ENCODE data around the gene DNAAF2.

DNAAF2 gene

DNA sequence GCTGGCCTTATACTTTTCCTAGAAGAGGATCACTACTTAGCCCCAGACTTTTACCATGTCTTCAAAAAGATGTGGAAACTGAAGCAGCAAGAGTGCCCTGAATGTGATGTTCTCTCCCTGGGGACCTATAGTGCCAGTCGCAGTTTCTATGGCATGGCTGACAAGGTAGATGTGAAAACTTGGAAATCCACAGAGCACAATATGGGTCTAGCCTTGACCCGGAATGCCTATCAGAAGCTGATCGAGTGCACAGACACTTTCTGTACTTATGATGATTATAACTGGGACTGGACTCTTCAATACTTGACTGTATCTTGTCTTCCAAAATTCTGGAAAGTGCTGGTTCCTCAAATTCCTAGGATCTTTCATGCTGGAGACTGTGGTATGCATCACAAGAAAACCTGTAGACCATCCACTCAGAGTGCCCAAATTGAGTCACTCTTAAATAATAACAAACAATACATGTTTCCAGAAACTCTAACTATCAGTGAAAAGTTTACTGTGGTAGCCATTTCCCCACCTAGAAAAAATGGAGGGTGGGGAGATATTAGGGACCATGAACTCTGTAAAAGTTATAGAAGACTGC is 12.9 kb downstream of the DNAAF2 start:
- TF ChIP-seq POLR2AphosphoS5 (IDR thresholded peaks at IDR 0.05; ENCODE audit: low read depth, low read length) (no peak), TAF1 (IDR thresholded peaks at IDR 0.05; ENCODE audit: borderline replicate concordance, insufficient read depth, low read length) (no peak), FOXP2 (optimal IDR thresholded peaks at IDR 0.05; ENCODE audit: borderline replicate concordance, extremely low read depth, extremely low read length, insufficient read depth) (no peak)
- TF ChIP-seq, protein P1, sequence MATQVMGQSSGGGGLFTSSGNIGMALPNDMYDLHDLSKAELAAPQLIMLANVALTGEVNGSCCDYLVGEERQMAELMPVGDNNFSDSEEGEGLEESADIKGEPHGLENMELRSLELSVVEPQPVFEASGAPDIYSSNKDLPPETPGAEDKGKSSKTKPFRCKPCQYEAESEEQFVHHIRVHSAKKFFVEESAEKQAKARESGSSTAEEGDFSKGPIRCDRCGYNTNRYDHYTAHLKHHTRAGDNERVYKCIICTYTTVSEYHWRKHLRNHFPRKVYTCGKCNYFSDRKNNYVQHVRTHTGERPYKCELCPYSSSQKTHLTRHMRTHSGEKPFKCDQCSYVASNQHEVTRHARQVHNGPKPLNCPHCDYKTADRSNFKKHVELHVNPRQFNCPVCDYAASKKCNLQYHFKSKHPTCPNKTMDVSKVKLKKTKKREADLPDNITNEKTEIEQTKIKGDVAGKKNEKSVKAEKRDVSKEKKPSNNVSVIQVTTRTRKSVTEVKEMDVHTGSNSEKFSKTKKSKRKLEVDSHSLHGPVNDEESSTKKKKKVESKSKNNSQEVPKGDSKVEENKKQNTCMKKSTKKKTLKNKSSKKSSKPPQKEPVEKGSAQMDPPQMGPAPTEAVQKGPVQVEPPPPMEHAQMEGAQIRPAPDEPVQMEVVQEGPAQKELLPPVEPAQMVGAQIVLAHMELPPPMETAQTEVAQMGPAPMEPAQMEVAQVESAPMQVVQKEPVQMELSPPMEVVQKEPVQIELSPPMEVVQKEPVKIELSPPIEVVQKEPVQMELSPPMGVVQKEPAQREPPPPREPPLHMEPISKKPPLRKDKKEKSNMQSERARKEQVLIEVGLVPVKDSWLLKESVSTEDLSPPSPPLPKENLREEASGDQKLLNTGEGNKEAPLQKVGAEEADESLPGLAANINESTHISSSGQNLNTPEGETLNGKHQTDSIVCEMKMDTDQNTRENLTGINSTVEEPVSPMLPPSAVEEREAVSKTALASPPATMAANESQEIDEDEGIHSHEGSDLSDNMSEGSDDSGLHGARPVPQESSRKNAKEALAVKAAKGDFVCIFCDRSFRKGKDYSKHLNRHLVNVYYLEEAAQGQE (IDR thresholded peaks at IDR 0.05; ENCODE audit: insufficient read depth in 1 of 2, low read depth in 2 of 2, low read length in 2 of 2): no peak

DNA sequence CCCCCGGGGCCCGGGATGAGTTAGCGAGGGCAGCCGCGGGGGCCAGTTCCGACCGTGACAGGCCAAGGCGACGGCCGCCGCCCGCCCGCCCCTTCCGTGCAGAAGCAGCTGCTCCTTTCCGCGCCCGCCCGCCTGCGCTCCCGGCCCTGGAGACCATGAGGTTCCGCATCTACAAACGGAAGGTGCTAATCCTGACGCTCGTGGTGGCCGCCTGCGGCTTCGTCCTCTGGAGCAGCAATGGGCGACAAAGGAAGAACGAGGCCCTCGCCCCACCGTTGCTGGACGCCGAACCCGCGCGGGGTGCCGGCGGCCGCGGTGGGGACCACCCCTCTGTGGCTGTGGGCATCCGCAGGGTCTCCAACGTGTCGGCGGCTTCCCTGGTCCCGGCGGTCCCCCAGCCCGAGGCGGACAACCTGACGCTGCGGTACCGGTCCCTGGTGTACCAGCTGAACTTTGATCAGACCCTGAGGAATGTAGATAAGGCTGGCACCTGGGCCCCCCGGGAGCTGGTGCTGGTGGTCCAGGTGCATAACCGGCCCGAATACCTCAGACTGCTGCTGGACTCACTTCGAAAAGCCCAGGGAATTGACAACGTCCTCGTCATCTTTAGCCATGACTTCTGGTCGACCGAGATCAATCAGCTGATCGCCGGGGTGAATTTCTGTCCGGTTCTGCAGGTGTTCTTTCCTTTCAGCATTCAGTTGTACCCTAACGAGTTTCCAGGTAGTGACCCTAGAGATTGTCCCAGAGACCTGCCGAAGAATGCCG is 13.7 kb downstream of the DNAAF2 start:
- no peak for TF ChIP-seq FOXP2 (optimal IDR thresholded peaks at IDR 0.05; ENCODE audit: borderline replicate concordance, extremely low read depth, extremely low read length, insufficient read depth)
- no peak for TF ChIP-seq SIN3A (IDR thresholded peaks at IDR 0.05; ENCODE audit: borderline replicate concordance, insufficient read depth, low read length)
- TF ChIP-seq TAF1 (IDR thresholded peaks at IDR 0.05; ENCODE audit: borderline replicate concordance, insufficient read depth, low read length): no peak
- TF ChIP-seq, protein P1 (IDR thresholded peaks at IDR 0.05; ENCODE audit: insufficient read depth in 1 of 2, low read depth in 2 of 2, low read length in 2 of 2): no peak; a peak in 1 of 4 replicates
- no peak for TF ChIP-seq POLR2AphosphoS5 (IDR thresholded peaks at IDR 0.05; ENCODE audit: low read depth, low read length)

DNA sequence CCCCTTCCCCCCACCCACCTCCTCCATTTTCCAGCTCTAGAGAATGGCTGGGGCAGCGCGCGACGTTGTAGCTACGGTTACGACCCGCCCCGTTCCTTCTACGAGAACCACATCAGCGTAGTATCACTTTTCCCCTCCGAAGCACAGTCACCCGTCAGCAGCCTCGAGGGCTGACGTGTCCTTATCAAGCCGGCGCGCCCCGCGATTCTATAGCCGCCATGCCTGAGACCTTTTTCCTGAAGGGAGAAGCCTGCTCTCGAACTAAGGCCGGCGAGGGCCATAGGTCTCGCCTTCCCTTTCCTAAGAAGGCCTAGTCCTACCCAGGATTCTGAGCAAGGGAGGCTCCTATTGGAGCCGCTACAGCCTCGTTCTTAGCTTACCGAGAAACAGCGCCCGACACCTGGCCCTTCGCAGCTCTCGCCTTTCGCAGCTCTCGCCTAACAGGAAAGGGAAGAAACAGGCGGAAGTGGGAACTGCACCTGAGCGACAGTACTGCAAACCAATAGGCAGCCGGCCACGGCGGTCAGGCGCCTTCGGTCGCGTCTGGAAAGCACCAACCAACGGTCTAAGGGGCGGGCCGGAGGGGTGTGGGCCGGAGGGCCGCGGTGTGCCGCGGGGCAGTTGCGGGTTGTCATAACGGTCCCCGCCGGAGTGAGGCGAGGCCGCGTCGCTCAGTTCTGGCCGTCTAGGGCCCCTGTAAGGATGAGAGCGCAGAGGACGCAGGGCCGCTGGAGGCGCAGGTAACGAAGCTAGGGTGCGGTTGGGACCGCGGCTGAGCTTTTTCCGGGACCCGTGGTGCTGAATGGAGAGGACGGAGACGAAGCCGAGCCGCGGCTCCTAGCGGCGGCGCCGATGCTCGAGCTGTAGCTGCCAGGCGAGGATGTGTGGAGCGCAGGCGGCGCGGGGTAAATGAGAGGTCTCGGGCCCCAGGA is 14.6 kb downstream of the DNAAF2 start, which contains the start of the genes MGAT2 and RPL36AL:
TSS of gene MGAT2 (plus strand) at position 618 of the 932 bp plus-strand sequence. CDS start 470 bp downstream, outside the sequence.
TSS of gene RPL36AL (minus strand) at position 445 of the 932 bp plus-strand sequence. CDS start 1,522 bp downstream, outside the sequence.
- TF ChIP-seq POLR2AphosphoS5 (IDR thresholded peaks at IDR 0.05; ENCODE audit: low read depth, low read length) (peak; percentile 91), FOXP2 (optimal IDR thresholded peaks at IDR 0.05; ENCODE audit: borderline replicate concordance, extremely low read depth, extremely low read length, insufficient read depth) (peak; percentile 58), SIN3A (IDR thresholded peaks at IDR 0.05; ENCODE audit: borderline replicate concordance, insufficient read depth, low read length) (0 out of 2 replicates have a peak, but pooled peaks have one; percentile 73), TAF1 (IDR thresholded peaks at IDR 0.05; ENCODE audit: borderline replicate concordance, insufficient read depth, low read length) (peak; percentile 92)
- TF ChIP-seq, protein P1 (IDR thresholded peaks at IDR 0.05; ENCODE audit: insufficient read depth in 1 of 2, low read depth in 2 of 2, low read length in 2 of 2): peak in 1 of 2 experiments; percentile 43; a peak in 1 of 4 replicates

DNA sequence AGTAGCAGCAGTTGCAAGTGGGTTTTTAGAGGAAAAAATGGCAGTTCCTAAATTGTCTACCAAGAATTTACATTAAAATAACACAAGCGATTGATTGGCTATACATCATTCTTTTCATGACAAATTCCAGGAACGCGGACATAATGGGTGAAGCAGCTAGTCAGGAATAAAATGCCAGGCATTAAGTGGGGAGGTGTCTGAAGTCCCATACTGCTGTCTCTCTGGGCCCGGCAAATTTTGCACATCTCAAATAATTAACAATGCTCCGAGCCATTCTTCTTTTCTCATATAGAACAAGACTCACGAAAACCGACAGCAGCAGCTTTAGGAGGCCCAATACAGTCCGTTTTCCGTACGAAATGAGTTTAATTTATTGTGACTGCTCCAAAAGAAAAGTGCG is 15.3 kb downstream of the DNAAF2 start:
- TF ChIP-seq SIN3A (IDR thresholded peaks at IDR 0.05; ENCODE audit: borderline replicate concordance, insufficient read depth, low read length) (no peak), TAF1 (IDR thresholded peaks at IDR 0.05; ENCODE audit: borderline replicate concordance, insufficient read depth, low read length) (no peak), FOXP2 (optimal IDR thresholded peaks at IDR 0.05; ENCODE audit: borderline replicate concordance, extremely low read depth, extremely low read length, insufficient read depth) (no peak), POLR2AphosphoS5 (IDR thresholded peaks at IDR 0.05; ENCODE audit: low read depth, low read length) (no peak)
- TF ChIP-seq, protein P1 (IDR thresholded peaks at IDR 0.05; ENCODE audit: insufficient read depth in 1 of 2, low read depth in 2 of 2, low read length in 2 of 2): no peak

All from PFSK-1 (cell line).